Activated CD4-positive, alpha-beta T cell treated with anti-CD3 and anti-CD28 coated beads for 24 hours (primary cell): ENCODE data around the gene RALGAPA2.
"Not testable (repeated sequence)": the region's sequence is repeated elsewhere in the genome, so short reads cannot be mapped to it uniquely, and the experiment has no call there.

Experiments
- DNase-seq, 2 donors: peaks; one replicate each; pipeline ENCODE4 v3.0.0-alpha.2; 2020; ENCODE audit warnings: low read depth in 2 of 2

Gene RALGAPA2

DNA sequence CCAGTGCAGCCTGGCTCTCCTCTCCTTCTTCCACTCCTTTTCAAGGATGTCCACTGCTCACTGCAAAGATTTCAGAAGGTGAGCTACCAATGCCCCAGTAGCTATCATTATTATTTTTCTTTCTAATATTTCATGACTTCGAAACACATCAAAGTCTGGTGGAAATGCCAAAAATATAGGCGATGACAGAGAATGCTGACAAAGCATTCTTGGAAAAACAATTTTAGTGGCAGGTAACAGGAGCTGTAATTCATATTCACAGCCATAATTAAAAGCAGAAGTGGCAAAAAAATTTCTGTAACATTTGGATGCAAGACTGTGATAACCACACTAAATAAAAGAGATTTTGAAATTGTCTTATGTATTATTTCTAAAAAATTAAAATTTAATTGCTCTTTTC is 133.6 kb downstream of the RALGAPA2 start:
- no peak for DNase-seq

GRCh38 chr20:20573797-20574196 is 138.6 kb downstream of the RALGAPA2 start:
- DNase-seq = no peak

GRCh38 chr20:20571068-20571780 is 141.2 kb downstream of the RALGAPA2 start:
- no peak for DNase-seq

- peak; percentile 6 to 14 for DNase-seq
Measured at GRCh38 chr20:20568604-20569205, 143.7 kb downstream of the RALGAPA2 start.

GRCh38 chr20:20567712-20568111 is 144.7 kb downstream of the RALGAPA2 start:
- no peak for DNase-seq

DNA sequence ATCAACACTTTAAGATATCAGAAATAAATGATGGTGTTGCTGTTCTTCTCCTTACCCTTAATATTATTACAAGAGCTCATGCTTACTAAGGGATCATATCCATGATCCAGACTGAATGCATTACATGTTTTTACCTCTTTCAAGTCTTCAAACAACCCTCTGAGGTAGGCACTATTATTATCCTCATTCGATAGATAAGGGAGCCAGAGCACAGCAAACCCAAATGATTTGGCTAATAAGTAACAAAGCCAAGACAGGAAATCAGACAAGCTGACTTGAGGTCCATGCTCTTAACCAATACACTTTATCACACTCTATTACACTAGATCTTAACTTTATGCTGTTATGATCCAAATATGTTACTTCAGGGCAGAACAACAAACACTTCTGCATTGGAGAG is 145.9 kb downstream of the RALGAPA2 start:
- DNase-seq = no peak

- no peak for DNase-seq
Measured at GRCh38 chr20:20564279-20564678, 148.2 kb downstream of the RALGAPA2 start.

GRCh38 chr20:20562507-20562906 is 149.9 kb downstream of the RALGAPA2 start:
- DNase-seq = no peak

DNA sequence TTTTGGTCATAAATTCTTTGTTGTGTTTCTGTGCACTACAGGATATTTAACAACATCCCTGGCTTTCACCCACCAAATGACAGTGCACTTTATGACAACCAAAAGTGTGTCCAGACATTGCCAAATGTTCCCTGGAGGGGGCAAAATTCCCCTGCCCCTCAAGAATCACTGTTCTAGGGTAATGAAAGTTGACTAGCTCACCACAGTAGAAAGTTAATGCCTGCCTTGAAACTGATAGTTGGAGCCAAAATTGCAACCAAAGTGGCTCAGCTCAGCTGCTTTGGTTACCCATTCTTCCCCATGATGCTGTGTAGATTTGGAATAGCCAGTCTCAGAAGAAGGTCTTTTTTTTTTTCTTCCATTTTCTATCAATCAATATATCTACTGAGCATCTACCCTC is 150.6 kb downstream of the RALGAPA2 start:
- no peak for DNase-seq

- DNase-seq = no peak
Measured at GRCh38 chr20:20561172-20561571, 151.3 kb downstream of the RALGAPA2 start.

GRCh38 chr20:20557406-20557805 is 155.0 kb downstream of the RALGAPA2 start:
- no peak for DNase-seq

GRCh38 chr20:20555838-20556237 is 156.6 kb downstream of the RALGAPA2 start:
- no peak for DNase-seq

DNA sequence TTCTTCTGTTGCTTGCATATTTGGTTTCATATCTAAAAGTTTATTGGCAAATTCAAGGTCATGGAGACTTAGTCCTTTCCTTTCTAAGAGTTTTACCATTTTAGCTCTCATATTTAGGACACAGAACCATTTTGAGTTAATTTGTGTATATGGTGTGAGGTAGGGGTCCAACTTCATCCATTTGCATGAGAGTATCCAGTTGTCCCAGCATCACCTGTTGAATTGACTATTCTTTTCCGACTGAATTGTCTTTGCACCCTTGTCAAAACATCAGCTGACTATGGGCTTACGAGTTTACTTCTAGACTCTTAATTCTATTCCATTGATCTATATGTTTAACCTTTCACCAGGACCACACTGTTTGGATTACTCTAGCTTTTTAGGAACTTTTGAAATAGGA is 157.5 kb downstream of the RALGAPA2 start:
- DNase-seq = no peak

- DNase-seq = no peak
Measured at GRCh38 chr20:20553541-20553940, 158.9 kb downstream of the RALGAPA2 start.

- no peak for DNase-seq
Measured at GRCh38 chr20:20552076-20552475, 160.4 kb downstream of the RALGAPA2 start.

- DNase-seq = no peak
Measured at GRCh38 chr20:20551409-20551808, 161.0 kb downstream of the RALGAPA2 start.

- DNase-seq = no peak
Measured at GRCh38 chr20:20549704-20550103, 162.7 kb downstream of the RALGAPA2 start.

DNA sequence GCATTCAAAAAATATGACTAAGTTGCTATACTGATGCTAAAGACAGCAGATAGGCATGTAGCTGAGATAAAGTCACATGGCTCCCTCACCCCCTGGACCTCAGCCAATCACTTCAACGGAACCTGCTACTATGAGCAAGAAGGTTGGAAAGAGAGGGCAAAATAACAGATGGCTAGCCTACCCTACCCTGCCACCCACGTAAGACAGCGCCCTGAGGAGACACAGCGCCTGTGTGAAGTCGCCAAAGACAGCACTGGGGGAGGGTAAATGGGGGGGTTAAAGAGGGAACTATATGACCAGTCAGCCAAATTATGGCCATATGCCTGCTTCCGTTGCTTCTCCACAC is 163.2 kb downstream of the RALGAPA2 start:
- no peak for DNase-seq

GRCh38 chr20:20548527-20549266 is 163.7 kb downstream of the RALGAPA2 start:
- DNase-seq = no peak

DNA sequence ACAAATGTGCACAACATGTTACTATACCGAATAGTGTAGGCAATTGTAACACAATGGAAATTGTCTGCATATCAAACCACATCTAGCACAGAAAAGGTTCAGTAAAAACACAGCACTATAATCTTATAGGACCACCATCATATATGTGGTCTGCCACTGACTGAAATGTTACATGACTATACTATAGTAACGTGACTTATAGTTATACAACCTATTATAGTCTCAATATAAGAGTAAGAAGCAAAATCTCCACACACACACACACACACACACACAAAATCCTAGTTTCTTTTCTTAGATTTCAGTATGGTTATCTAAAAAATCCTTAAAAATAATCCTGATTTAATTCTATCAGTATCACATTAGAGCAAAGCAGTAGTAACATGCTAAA is 164.6 kb downstream of the RALGAPA2 start:
- DNase-seq = no peak

- DNase-seq = no peak
Measured at GRCh38 chr20:20547221-20547875, 165.1 kb downstream of the RALGAPA2 start.

DNA sequence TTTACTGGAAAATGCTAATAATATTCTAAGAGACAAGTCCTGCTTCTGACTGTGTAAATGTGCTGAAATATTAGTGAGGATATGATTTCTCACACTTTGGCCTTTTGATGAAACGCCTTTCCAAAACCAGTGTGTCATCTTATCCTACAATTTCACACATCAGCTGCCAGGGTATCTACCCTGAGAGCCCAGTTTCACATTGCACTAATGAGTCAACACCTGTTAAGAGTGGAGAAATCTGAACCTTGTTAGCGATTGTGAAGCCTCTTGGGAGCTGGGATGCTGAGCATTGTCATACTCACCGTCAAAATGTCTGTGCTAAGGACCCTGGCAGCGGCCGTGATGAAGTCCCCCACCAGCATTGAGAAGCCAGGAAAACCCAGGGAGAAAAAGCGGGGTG is 166.0 kb downstream of the RALGAPA2 start:
- no peak for DNase-seq

DNA sequence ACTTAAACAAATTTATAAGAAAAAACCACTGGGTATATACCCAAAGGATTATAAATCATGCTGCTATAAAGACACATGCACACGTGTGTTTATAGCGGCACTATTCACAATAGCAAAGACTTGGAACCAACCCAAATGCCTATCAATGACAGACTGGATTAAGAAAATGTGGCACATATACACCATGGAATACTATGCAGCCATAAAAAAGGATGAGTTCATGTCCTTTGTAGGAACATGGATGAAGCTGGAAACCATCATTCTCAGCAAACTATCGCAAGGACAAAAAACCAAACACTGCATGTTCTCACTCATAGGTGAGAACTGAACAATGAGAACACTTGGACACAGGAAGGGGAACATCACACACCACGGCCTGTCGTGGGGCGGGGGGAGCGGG is 169.1 kb downstream of the RALGAPA2 start:
- DNase-seq = not testable (repeated sequence)
